Neural progenitor cell (in vitro differentiated cells): ENCODE data around the gene NOB1. TPM values are rescaled to one million over a fixed set of nuclear protein-coding genes. Genes with fewer than 3 reads are reported as not detected.

ENCODE experiments used
- DNase-seq: peaks from one replicate; pipeline ENCODE4 v3.0.0-alpha.2; 2016; ENCODE audit warnings: low spot score
- H2AFZ ChIP-seq: fragments of 200-600 bp; sonication (generic); replicated peaks from 2 replicates; pipeline ENCODE4 v1.6.1; 2016; ENCODE audit warnings: antibody characterized with exemption
- H3F3A ChIP-seq: fragments of 200-600 bp; sonication (generic); 2 replicates; pipeline ENCODE4 v1.6.1; 2016; ENCODE audit warnings: antibody characterized with exemption, low read depth
- H3K27ac ChIP-seq: fragments of 200-600 bp; sonication (generic); 2 replicates; pipeline ENCODE4 v1.5.1; 2016; ENCODE audit warnings: mild to moderate bottlenecking
- H3K27me3 ChIP-seq: fragments of 200-600 bp; sonication (generic); 2 replicates; pipeline ENCODE4 v1.6.1; 2016; ENCODE audit warnings: mild to moderate bottlenecking, moderate library complexity
- H3K36me3 ChIP-seq: fragments of 200-600 bp; sonication (generic); 2 replicates; pipeline ENCODE4 v1.5.1; 2016
- H3K4me1 ChIP-seq: fragments of 200-600 bp; sonication (generic); 2 replicates; pipeline ENCODE4 v1.6.1; 2016; ENCODE audit warnings: mixed run types
- H3K4me2 ChIP-seq: fragments of 200-600 bp; sonication (generic); 2 replicates; pipeline ENCODE4 v1.6.1; 2016
- H3K4me3 ChIP-seq: fragments of 200-600 bp; sonication (generic); 2 replicates; pipeline ENCODE4 v1.5.1; 2016
- H3K79me2 ChIP-seq: fragments of 200-600 bp; sonication (generic); 2 replicates; pipeline ENCODE4 v1.6.1; 2016; ENCODE audit warnings: low read depth
- H3K9ac ChIP-seq: fragments of 200-600 bp; sonication (generic); 2 replicates; pipeline ENCODE4 v1.6.1; 2016
- H3K9me3 ChIP-seq: fragments of 200-600 bp; sonication (generic); 2 replicates; pipeline ENCODE4 v1.5.1; 2016; ENCODE audit warnings: low read depth
- H4K20me1 ChIP-seq: fragments of 200-600 bp; sonication (generic); 2 replicates; pipeline ENCODE4 v1.6.1; 2016; ENCODE audit warnings: low read depth
- H3K27ac Mint-ChIP-seq: 3 replicates; pipeline ENCODE4 v1.8.0; 2021; ENCODE audit warnings: mixed read lengths
- H3K27me3 Mint-ChIP-seq: 2 replicates; pipeline ENCODE4 v1.8.0; 2022; ENCODE audit warnings: low read depth, mild to moderate bottlenecking, inconsistent platforms, moderate library complexity, mixed read lengths; ENCODE audit not compliant: insufficient read depth
- H3K36me3 Mint-ChIP-seq: 3 replicates; pipeline ENCODE4 v1.8.0; 2021; ENCODE audit warnings: mixed read lengths
- H3K4me1 Mint-ChIP-seq: 3 replicates; pipeline ENCODE4 v1.8.0; 2021; ENCODE audit warnings: mixed read lengths
- H3K4me3 Mint-ChIP-seq: 3 replicates; pipeline ENCODE4 v1.8.0; 2021; ENCODE audit warnings: mild to moderate bottlenecking, moderate library complexity, mixed read lengths
- H3K9me3 Mint-ChIP-seq: 3 replicates; pipeline ENCODE4 v1.8.0; 2020; ENCODE audit warnings: mixed read lengths
- CTCF ChIP-seq: fragments of 200-600 bp; sonication (generic); IDR thresholded peaks from 2 replicates; pipeline ENCODE4 v1.5.1; 2017; ENCODE audit warnings: antibody characterized with exemption, mild to moderate bottlenecking
- EZH2 ChIP-seq: fragments of 200-600 bp; sonication (generic); IDR thresholded peaks from 2 replicates; pipeline ENCODE4 v1.6.1; 2017; ENCODE audit warnings: antibody characterized with exemption, mild to moderate bottlenecking, moderate library complexity
- EZH2phosphoT487 ChIP-seq: fragments of 200-600 bp; sonication (generic); IDR thresholded peaks from 2 replicates; pipeline ENCODE4 v1.6.1; 2017; ENCODE audit warnings: antibody characterized with exemption
- total RNA-seq: library from RNA; depleted of rRNA; stranded (reverse); fragments of >200 nt; gene quantifications from 2 replicates; pipeline ENCODE4 v1.2.3, GENCODE V29; 2015; ENCODE audit warnings: low replicate concordance

Gene NOB1
- total RNA-seq, 1 donor from 2014 or later, result 30.3 TPM

DNA sequence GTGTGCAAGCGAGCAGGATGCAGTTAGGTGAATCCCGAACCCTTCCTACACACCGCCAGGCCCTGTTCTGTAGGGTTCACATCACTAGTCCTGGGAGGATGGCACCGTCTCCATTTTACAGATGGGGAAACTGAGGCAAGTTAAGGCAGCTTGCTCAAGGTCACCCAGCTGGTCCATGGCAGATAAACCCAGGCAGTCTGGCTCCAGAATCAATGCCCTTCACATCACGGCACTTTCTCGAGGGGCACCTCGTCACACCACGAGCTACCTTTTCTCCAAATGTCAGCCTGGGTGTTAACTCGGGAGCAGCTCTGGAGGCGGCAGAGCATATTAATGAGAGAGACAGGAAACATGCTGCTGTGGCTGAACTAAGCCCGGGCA, 9.5 kb downstream of the NOB1 start:
- Histone ChIP-seq H3K79me2 (no peaks in the 10 kb centered on the region), H3K27me3 (no peaks in the 10 kb centered on the region), H3K27ac (no peak overlapping the region), H3K4me3 (no peak overlapping the region), H3K4me2 (no peak overlapping the region), H4K20me1 (peaks cover 3% of the 10 kb centered on the region), H3K9me3 (no peaks in the 10 kb centered on the region), H3F3A (no peaks in the 10 kb centered on the region), H3K36me3 (peaks cover 12% of the 10 kb centered on the region), H2AFZ (no peak overlapping the region), H3K4me1 (no peaks in the 10 kb centered on the region), H3K9ac (no peak overlapping the region)
- DNase-seq, result no peak
- Mint-ChIP-seq H3K9me3 (no peaks in the 10 kb centered on the region), H3K27me3 (no peaks in the 10 kb centered on the region), H3K4me3 (no peak overlapping the region), H3K27ac (no peak overlapping the region), H3K36me3 (peaks cover 41% of the 10 kb centered on the region), H3K4me1 (no peaks in the 10 kb centered on the region)
- TF ChIP-seq CTCF, result no peak
- TF ChIP-seq EZH2, result no peak
- no peak for TF ChIP-seq EZH2phosphoT487

DNA sequence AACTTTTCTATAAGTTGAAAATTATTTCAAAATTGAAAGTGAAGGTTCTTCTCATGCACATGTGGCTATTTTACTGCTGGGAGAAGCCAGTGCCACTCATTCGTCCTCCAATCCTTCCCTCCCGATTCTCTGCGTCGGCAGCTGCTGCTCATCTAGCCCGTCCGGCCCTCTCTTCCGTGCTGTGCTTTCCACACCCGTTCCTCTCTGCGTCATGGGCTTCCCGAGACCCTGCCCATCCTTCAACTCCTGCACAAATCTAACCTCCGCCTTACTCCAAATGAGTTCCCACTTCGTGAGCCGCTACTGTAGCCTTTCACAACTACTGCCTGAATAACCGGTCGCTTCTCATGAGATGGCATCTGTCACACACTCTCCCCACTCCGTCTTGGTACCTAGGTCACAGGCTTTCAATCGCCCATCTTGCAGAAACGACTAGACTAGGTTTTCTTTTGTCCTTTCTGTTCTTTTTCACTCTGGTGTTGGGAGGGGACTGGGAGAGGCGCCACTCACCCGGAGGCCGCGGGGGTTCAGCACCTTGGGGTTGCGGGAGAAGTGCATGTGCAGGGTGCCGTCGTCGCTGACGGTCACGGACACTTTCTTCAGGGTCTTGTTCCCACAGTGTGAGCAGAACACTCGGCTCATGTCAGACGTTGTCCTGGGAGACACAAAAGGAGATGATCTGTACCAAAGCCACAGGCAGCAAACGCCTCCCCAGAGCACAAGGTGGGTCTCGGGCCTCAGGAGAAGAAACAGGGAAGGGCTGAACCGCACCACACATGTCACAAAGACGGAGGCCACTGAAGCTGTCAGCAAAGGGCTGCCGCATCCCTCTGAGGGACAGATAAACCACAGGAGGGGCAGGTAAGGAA, 10.1 kb downstream of the NOB1 start:
- H3K27ac ChIP-seq, result no peak overlapping the region
- Mint-ChIP-seq H3K27ac (no peak overlapping the region), H3K27me3 (no peaks in the 10 kb centered on the region), H3K4me1 (no peaks in the 10 kb centered on the region), H3K4me3 (peak overlapping the region; percentile 31), H3K9me3 (no peaks in the 10 kb centered on the region), H3K36me3 (peaks cover 41% of the 10 kb centered on the region)
- H3K9me3 ChIP-seq, result no peaks in the 10 kb centered on the region
- no peaks in the 10 kb centered on the region for H3K4me1 ChIP-seq
- no peak for DNase-seq
- no peaks in the 10 kb centered on the region for H3K27me3 ChIP-seq
- H3K4me2 ChIP-seq, result no peak overlapping the region
- H2AFZ ChIP-seq, result no peak overlapping the region
- H3K4me3 ChIP-seq, result no peak overlapping the region
- peaks cover 12% of the 10 kb centered on the region for H3K36me3 ChIP-seq
- H4K20me1 ChIP-seq, result peaks cover 3% of the 10 kb centered on the region
- H3F3A ChIP-seq, result no peaks in the 10 kb centered on the region
- H3K79me2 ChIP-seq, result no peaks in the 10 kb centered on the region
- no peak for TF ChIP-seq CTCF
- TF ChIP-seq EZH2phosphoT487, result no peak
- no peak for TF ChIP-seq EZH2
- H3K9ac ChIP-seq, result no peak overlapping the region

DNA sequence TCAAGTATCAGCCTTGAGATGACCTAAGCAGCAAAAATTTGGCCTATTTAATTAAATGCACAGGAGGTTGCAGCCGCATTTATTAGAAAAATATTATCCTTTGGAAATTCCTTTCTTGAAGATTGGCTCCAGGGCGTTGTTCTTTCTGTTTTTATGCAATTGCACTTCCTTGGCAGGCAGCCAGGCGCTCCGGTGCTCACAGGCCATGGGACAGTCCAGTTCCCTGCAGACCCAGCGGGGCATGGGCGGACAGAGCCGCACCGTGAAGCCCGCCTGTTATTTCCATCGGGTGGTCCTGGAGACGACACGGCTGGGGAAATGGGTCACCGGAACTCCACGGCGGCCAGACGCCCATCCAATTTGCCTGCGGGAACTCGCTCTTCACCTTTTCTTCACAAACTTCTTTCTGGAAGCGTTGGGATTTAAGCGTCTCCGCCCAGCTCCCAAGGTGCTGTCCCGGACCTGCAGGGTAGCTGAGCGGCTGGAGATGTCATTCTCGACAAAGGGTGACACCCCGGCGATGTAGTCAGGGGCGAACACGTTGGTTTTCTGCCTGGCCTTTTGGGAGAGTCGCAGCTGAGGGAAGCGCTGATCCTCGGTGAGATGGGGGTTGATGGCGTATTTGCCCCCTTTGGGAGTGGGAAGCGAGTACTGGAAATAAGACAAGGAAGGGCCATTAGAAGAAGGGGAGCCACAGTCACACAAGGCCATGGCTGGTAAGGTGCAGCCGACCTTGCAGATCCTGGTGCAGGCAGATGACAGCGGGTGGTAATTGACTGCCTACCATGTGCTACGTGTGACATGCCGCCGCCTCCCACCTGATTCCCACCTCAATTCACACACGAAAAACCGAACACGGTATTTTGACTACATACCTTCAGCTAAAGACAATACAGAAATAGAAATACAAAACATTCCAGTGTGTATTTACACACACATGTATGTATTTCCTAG, 12.5 kb downstream of the NOB1 start:
- no peak for DNase-seq
- no peak overlapping the region for H3K27ac Mint-ChIP-seq
- H3K4me3 Mint-ChIP-seq, result no peak overlapping the region
- no peak overlapping the region for H3K4me2 ChIP-seq
- no peak overlapping the region for H3K27ac ChIP-seq
- H3F3A ChIP-seq, result no peaks in the 10 kb centered on the region
- H3K4me1 Mint-ChIP-seq, result no peaks in the 10 kb centered on the region
- peaks cover 27% of the 10 kb centered on the region for H3K36me3 Mint-ChIP-seq
- H3K4me3 ChIP-seq, result no peak overlapping the region
- peaks cover 3% of the 10 kb centered on the region for H4K20me1 ChIP-seq
- no peak for TF ChIP-seq CTCF
- TF ChIP-seq EZH2phosphoT487, result no peak
- no peak for TF ChIP-seq EZH2
- peaks cover 6% of the 10 kb centered on the region for H3K36me3 ChIP-seq
- no peaks in the 10 kb centered on the region for H3K27me3 Mint-ChIP-seq
- H3K4me1 ChIP-seq, result no peaks in the 10 kb centered on the region
- no peak overlapping the region for H3K9ac ChIP-seq
- no peaks in the 10 kb centered on the region for H3K27me3 ChIP-seq
- no peaks in the 10 kb centered on the region for H3K9me3 Mint-ChIP-seq
- no peaks in the 10 kb centered on the region for H3K9me3 ChIP-seq
- no peaks in the 10 kb centered on the region for H3K79me2 ChIP-seq
- no peak overlapping the region for H2AFZ ChIP-seq
